ENCODE measurements around the gene ZMYM3.
"Not testable (repeated sequence)": the region's sequence is repeated elsewhere in the genome, so short reads cannot be mapped to it uniquely, and the experiment has no call there.

The ZMYM3 gene

DNA sequence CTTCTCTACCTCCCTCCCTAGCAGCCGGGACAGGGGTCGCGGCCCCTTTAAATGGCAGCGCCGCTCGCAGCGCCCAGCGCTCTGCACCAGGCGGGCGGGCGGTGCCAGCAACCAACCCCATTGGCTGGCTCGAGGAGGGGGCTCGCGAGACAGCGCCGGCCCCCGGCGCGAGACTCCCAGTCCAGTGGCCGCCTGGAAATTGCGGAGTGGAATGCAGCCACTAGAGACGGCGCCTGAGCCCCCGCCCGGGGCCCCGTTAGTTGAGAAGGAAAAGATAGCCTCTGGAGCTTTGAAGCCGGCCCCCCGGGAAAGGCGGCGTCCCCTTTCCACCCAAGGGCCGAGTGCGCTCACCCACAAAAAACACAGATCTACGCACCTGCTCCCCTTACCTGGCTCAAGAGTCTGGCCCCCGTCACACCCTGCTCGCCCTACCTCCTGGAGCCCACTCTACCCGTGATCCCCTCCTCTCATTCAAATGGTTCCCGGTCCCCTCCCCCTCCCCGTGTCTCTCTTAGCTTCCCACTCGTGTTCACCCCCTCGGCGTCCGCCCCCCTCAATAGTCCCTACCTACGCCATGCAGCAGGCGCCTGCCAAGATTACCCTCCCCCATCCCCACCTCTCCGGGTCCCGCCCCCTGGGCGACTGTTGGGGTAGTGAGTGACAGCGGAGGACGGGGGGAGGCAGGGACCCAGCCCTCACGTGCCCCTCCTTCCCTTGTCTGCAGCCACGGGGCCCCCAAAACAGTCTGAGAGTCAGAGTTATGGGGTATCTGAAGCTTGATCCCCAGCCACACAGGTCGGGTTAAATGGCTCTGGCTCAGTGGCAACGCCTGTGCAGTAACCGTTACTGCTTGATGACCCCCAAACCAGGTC is at the start of gene ZMYM3:
Gene ZMYM3, minus strand, starts transcription at position 49 of the 872 bp plus-strand sequence. CDS start 885 bp downstream, outside the sequence.
- DNase-seq (ENCODE audit: low read depth): peak; percentile 48

DNA sequence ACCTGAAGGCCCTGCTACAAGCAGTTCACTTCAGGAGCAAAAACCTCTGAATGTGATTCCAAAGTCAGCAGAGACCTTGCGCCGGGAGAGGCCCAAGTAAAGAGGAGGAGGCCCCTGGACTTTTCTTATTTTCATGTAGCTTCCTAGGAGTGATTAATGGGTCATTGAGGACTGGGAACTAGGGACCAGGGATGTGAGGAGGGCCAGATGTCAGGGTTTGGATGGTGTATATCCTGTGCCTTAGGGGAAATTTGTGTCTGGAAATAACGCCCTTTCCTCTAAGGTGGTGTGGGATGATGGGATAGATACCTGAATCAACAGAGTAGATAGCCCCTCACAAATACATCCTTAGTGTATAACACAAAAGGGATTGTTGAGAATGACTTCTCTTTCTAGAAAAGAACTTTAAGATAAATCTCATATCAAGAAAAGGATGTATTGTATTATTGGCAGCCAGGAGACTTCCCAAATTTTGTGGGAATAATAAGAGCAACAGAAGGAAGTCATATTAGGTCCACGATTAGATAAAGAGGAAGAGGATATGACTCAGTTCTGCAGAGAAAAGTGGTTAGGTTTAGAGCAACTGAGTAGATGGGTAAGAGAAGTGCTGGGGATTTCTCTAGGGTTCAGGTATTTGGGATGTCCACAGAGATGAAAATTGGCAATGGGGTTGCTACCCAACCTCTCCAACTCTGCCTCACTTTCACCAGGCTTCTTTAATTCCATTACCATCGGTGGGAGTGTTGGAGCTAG is 48.7 kb upstream of the ZMYM3 start:
- no peak for DNase-seq (ENCODE audit: low read depth)

DNA sequence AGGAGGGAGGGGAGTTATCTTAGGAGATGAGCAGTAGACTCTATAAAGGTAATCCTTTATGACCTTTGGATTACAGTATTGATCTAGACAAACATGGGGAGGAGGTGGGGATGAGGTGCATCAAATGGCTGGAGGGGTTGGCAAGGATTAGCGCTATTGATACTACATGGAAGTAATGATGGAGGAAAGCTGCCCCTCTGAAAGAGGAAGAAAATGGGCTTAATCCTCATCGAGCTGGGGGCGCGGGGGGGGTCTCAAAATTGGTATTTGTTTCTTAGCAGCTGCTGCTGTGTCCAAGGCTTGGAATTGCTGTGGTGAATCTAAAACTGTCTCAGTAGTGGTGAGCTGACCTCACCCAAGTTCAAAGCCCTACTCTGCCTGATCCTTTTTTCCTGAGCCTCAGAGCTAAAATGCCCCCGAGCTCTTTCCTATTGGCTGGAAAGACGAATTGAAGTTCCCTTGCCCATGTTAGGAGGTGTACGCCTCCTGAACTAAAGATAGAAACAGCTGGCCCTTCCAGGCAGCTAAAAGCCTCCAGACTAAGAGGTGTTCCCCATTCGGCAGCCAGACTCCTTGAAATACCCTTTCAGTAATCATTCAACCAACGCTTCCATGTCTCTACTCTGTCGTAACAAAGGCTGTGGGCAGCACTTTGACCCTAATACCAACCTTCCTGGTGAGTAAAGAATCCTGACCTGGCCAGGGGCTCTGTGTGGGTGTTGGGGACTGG is 47.4 kb upstream of the ZMYM3 start, which contains the start of gene ITGB1BP2:
Gene ITGB1BP2, plus strand, starts transcription at position 556 of the 730 bp plus-strand sequence. Its CDS starts 57 bp downstream, at position 613.
- DNase-seq (ENCODE audit: low read depth): no peak

DNA sequence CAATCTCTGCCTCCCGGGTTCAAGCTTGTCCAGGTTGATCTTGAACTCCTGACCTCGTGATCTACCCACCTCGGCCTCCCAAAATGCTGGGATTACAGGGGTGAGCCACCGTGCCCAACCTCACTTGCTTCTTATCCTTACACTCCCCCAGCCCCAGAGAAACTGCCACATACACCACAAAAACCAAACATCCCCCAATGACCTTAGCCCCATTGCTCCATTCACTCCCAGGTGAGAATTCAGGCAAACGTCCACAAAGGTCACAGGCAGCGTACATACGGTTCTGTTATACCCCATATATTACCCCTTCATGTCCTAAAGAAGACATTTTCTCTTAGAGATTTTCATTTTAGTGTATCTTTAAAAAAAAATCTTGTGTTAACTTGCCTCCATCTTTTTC is 46.6 kb upstream of the ZMYM3 start:
- DNase-seq (ENCODE audit: low read depth): not testable (repeated sequence)

DNA sequence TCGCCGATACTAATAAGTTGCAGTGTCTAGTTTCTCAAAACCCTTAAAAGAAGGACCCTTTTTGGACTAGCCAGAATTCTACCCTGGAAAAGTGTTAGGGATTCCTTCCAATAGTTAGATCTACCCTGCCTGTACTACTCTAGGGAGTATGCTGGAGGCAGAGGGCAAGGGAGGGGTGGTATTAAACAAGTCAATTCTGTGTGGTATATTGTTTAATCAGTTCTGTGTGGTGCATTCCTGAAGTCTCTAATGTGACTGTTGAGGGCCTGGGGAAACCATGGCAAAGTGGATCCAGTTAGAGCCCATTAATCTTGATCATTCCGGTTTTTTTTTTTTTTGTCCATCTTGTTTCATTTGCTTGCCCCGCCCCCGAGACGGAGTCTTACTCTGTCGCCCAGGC is 46.1 kb upstream of the ZMYM3 start:
- not testable (repeated sequence) for DNase-seq (ENCODE audit: low read depth)

DNA sequence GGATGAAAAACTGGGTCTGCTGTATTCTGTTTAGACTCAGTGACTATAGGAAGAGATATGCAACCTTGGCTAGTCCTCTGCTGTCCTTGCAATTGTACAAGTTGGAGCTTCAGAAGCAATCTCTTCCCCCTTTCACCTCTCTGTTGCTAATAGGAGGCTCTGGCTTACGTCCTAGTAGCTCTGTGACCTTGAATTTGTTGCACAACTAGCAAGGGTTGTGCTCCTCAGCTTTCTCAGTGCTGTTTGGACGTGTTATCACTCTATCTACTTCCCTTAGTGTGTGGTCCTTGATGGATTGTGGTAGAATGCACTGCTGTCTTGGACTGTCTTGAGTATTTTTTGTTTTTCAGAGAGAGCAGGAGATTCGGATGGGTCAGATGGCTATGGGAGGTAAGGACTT is 44.2 kb upstream of the ZMYM3 start:
- no peak for DNase-seq (ENCODE audit: low read depth)

DNA sequence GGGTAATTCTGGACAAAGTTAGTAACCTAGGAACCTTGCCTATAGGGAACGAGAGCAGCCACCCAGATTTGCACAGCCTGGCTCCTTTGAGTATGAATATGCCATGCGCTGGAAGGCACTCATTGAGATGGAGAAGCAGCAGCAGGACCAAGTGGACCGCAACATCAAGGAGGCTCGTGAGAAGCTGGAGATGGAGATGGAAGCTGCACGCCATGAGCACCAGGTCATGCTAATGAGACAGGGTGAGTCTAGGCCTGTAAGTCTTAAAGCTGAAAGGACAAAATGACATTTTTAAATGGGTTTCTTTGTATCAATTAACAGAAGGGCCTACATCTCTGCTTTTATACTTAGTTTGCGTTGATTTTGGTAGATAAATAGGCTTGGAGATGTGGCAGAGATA is 42.9 kb upstream of the ZMYM3 start:
- DNase-seq (ENCODE audit: low read depth): no peak

DNA sequence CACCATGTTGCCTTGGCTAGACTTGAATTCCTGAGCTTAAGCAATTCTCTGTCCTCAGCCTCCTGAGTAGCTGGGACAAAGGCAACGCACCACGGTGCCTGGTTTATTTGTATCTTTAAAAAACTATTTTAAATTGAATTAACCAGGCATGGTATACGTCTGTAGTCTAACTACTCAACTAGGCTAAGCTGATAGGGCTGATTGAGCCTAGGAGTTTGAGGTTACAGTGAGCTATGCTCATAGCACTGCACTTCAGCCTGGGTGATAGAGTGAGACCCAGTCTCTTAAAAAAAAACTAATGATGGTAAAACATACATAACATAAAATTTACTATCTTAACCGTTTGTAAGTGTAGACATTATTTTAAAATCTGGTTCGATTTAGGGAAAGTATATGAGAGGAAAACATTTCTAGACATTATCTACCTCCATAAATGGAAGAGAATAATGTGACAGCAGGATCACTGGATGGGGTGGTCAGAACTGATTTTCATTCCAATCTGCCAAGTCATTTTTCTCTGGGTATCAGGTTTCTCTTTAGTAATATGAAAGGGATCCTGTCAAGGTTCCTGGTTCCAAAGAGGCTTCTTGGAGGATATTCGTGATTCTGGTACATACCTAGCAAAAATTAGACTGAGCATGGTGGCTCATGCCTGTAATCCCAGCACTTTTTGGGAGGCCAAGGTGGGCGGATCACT is 38.9 kb upstream of the ZMYM3 start:
- no peak for DNase-seq (ENCODE audit: low read depth)

DNA sequence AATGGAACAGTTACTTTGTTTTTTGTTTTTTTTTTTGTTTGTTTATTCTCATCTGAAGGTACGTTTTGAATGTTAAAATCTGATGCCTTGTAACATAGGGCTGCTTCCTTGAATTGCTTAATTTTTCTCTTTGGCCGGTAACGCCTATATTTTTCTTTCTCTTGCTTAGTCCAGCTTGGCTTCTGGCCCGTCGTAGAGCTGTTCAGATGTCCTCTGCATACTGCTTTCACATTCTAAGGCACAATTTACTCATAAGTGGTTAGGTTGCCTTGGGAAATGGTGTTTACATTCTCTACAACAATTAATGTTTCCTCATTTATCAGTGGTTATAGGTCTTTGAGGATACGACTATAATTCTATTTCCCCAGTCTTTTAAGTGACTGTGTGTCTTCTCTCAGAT is 37.4 kb upstream of the ZMYM3 start:
- DNase-seq (ENCODE audit: low read depth): no peak

DNA sequence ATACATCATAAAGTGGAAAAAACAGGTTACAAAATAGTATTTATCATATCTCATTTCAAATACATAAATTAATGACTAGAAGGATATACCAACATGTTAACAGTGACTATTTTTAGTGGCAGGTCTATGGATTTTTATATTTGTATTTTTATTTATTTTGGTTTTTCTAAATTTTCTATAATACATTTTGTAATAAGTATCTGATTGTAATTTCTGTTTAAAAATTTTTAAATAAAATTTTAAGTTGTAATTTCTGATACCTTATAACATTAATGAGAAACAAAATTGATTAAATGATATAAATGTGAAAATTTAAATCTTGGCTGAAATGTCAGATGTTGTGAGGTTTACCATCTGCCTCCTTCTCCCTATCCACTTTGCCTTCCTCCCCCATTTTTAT is 32.0 kb upstream of the ZMYM3 start:
- DNase-seq (ENCODE audit: low read depth): no peak

DNA sequence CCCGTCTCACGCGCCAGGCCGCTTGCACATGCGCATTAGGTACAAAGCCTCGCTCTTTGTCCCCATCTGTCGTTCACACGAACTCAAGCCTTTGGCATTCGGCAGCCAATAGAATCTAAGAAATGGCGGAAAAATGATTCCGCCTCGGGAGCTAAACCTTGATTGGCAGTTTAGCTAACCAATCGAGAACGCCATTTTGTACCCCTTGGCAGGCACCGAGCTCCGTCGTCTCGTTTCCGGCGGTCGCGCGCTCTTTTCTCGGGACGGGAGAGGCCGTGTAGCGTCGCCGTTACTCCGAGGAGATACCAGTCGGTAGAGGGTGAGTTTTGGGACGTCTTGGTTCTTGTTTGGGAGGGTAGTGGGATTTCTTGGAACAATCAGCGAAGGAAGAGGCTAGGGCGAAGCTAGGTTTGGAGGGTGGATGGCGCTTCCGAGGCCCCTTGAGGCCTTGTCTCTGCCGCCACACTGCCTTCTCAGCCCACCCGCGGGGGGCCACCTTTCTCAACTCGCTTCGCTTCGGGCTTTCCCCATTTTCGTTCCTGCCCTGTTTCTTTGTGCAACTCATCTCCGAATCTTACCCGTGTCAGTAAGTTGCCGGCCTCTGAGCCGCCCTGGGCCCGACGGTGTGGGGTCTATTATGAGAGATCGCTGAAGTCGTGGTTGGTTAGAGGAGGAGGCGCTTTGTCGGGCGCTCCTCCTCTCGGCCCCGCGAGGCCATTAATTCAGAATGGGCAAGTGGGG is 29.6 kb upstream of the ZMYM3 start, which contains the start of gene NONO:
Gene NONO, plus strand, starts transcription at position 233 of the 741 bp plus-strand sequence. CDS start 7,003 bp downstream, outside the sequence.
- peak; percentile 54 for DNase-seq (ENCODE audit: low read depth)

DNA sequence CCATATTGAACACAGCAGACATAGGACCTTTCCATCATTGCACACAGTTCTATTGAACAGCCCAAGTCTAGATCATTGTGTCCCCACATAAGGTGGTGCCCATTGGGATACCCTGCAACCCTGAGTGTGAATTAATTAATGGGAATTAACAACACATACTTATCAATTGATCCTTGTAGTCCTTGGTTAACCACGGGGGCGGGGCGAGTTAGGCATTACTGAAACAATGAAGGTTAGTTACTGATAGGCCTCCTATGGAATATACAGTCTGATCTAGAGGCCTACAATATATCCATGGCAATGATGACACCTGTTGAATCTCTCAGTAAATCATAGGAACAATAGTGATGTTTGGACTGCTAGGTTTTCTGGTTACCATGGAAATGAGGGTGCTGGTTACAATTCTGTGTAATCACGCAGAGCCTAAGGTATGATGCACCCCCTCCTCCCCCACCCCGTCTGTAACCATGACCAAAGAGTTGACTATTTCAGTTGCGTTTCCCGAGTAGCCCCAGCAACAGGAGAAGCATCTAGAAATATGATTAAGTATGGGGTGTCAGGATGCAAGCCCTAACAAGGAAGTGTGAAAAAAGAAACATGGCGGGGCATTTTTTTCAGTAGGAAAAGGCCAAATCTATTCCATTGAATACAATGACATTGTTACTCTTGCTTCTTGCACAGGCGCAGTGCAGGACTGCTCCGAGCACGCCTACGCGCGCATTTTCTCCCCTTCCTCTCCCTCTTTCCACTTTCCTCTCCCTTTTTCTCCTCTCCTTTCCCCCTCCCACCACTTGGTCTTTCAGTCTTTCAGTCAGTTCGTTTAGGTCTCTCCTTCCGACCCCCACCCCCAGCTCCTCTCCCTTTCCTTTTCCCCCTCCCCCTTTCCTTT is 28.8 kb upstream of the ZMYM3 start:
- DNase-seq (ENCODE audit: low read depth): no peak

DNA sequence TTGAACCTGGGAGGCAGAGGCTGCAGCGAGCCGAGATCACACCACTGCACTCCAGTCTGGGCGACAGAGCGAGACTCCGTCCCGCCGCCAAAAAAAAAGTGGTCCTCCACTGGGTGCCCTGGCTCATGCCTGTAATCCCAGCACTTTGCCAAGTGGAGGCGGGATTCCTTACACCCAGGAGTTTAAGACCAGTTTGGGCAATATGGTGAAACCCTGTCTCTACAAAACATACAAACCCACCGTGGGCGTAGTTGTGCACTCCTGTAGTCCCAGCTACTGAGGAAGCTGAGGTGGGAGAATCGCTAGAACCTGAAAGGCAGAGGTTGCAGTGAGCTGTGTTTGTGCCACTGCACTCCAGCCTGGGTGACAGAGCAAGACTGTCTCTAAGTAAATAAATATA is 27.4 kb upstream of the ZMYM3 start:
- DNase-seq (ENCODE audit: low read depth): not testable (repeated sequence)

DNA sequence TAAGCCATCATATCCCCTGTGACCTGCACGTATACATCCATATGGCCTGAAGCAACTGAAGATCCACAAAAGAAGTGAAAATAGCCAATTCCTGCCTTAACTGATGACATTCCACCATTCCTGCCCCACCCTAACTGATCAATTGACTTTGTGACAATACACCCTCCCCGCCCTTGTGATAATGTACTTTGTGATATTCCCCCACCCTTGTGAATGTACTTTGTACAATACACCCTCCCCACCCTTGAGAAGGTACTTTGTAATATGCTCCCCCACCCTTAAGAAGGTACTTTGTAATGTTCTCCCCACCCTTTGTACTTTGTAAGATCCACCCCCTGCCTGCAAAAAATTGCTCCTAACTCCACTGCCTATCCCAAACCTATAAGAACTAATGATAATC is 18.4 kb upstream of the ZMYM3 start:
- DNase-seq (ENCODE audit: low read depth): not testable (repeated sequence)

DNA sequence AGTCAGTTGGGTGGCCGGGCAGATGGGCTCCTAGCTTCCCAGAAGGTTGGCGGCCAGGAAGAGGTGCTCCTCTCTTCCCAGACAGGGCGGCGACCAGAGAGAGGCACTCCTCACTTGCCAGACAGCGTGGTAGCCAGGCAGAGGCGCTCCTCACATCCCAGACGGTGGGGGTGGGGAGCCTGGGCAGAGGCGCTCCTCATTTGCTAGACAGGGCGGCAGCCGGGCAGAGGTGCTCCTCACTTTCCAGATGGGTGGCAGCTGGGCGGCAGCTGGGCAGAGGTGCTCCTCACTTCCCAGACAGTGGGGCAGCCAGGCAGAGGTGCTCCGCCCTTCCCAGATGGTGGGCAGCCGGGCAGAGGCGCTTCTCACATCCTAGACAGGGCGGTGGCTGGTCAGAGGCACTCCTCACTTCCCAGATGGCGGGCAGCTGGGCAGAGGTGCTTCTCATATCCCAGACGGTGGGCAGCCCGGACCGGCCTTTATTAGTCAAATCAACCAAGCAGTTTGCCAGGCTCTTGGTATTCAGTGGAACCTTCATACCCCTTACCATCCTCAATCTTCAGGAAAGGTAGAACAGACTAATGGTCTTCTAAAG is 16.0 kb upstream of the ZMYM3 start:
- DNase-seq (ENCODE audit: low read depth): no peak

DNA sequence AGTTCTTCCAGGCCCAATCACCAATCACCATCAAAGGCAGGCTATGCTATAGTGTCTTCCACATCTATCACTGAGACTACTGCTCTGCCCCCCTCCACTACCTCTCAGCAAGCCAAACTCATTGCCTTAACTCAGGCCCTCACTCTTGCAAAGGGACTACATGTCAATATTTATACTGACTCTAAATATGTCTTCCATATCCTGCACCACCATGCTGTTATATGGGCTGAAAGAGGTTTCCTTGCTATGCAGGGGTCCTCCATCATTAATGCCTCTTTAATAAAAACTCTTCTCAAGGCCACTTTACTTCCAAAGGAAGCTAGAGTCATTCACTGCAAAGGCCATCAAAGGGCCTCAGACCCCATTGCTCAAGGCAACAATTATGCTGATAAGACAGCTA is 14.7 kb upstream of the ZMYM3 start:
- DNase-seq (ENCODE audit: low read depth): not testable (repeated sequence)

DNA sequence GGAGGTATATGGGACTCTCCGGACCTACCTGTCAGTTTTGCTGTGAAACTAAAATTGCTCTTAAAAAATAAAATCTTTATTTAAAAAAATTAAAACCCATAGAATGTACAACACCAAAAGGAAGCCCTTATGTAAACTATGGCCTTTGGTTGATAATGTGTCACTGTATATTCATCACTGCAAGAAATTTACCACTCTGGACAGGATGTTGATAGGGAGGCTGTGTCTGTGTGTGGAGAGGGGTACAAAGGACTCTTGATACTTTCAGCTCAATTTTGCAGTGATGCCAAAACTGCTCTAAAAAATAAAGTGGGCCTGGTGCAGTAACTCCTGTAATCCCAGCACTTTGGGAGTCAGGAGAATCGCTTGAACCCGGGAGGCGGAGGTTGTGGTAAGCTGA is 2.9 kb upstream of the ZMYM3 start:
- no peak for DNase-seq (ENCODE audit: low read depth)

DNA sequence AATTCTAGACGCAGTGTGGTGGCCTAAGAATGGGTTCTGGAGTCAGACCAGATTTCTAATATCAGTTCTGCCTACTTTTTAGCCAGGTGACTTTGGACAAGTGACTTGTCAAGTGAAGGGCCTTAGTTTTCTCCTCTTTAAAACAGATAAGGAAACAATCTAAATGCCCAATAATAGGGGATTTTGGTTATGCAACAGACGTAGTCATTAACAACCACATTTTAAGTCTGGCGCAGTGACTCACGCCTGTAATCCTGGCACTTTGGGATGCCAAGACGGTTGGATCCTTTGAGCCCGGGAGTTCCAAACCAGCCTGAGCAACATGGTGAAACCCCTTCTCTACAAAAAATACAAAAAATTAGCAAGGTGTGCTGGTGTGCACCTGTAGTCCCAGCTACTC is 2.1 kb upstream of the ZMYM3 start:
- no peak for DNase-seq (ENCODE audit: low read depth)

Data from stimulated activated CD8-positive, alpha-beta memory T cell treated with anti-CD3 and anti-CD28 coated beads, Interleukin-15, amount 100 ng/mL, for 1 hour (primary cell).